GM18861 (cell line): ENCODE results near the gene NTPCR.
"Not testable (repeated sequence)": the region's sequence is repeated elsewhere in the genome, so short reads cannot be mapped to it uniquely, and the experiment has no call there.

Experiments
- ATAC-seq: cut with Tn5 transposase; IDR thresholded peaks from one replicate; pipeline ENCODE4 v1.9.1; 2021; ENCODE audit not compliant: unreplicated experiment

Gene NTPCR

GRCh38 chr1:232983817-232984567, 33.6 kb downstream of the NTPCR start:
- ATAC-seq: no peak

- ATAC-seq: no peak
Measured at GRCh38 chr1:232984577-232985425, 34.4 kb downstream of the NTPCR start.

GRCh38 chr1:232985882-232986526, 35.6 kb downstream of the NTPCR start:
- ATAC-seq: no peak

GRCh38 chr1:232986527-232986922, 36.1 kb downstream of the NTPCR start:
- ATAC-seq: no peak

GRCh38 chr1:232987046-232987773, 36.8 kb downstream of the NTPCR start:
- ATAC-seq: no peak

GRCh38 chr1:232987774-232988140, 37.3 kb downstream of the NTPCR start:
- no peak for ATAC-seq

- no peak for ATAC-seq
Measured at GRCh38 chr1:232988572-232989040, 38.2 kb downstream of the NTPCR start.

GRCh38 chr1:232990176-232991128, 40.0 kb downstream of the NTPCR start:
- ATAC-seq: no peak

- no peak for ATAC-seq
Measured at GRCh38 chr1:232991238-232991637, 40.8 kb downstream of the NTPCR start.

- no peak for ATAC-seq
Measured at GRCh38 chr1:232992227-232992626, 41.8 kb downstream of the NTPCR start.

GRCh38 chr1:232993555-232993954, 43.1 kb downstream of the NTPCR start:
- no peak for ATAC-seq

- no peak for ATAC-seq
Measured at GRCh38 chr1:232995189-232995588, 44.8 kb downstream of the NTPCR start.

GRCh38 chr1:232996143-232996542, 45.7 kb downstream of the NTPCR start:
- ATAC-seq: no peak

- no peak for ATAC-seq
Measured at GRCh38 chr1:232998138-232998537, 47.7 kb downstream of the NTPCR start.

GRCh38 chr1:232998646-232999045, 48.2 kb downstream of the NTPCR start:
- no peak for ATAC-seq

GRCh38 chr1:232999956-233000625, 49.7 kb downstream of the NTPCR start:
- no peak for ATAC-seq

- ATAC-seq: not testable (repeated sequence)
Measured at GRCh38 chr1:233003638-233004037, 53.2 kb downstream of the NTPCR start.

GRCh38 chr1:233004451-233004850, 54.0 kb downstream of the NTPCR start:
- ATAC-seq: no peak

GRCh38 chr1:233005156-233005555, 54.7 kb downstream of the NTPCR start:
- no peak for ATAC-seq
